Gastrocnemius medialis (tissue), 4 donors: Measurements from ENCODE around the gene TSPAN7.

Experiments
- POLR2A ChIP-seq, 2 donors: fragments of 450-650 bp; IDR thresholded peaks; one replicate each; pipeline ENCODE4 v1.6.1; 2017; ENCODE audit warnings: antibody characterized with exemption in 2 of 2, mild to moderate bottlenecking in 2 of 2, moderate library complexity in 2 of 2
- TF ChIP-seq, protein P1 (sequence below), 5 experiments: fragments of 450-650 bp in 3 of 5; fragments of 200-600 bp in 2 of 5; sonication (generic) in 2 of 5; IDR thresholded peaks in 4 of 5; conservative IDR thresholded peaks in 1 of 5; 1 replicate in 4 of 5; 2 replicates in 1 of 5; pipeline ENCODE4 v1.5.1; 2016 to 2019; ENCODE audit warnings: antibody characterized with exemption in 5 of 5, mild to moderate bottlenecking in 3 of 5, moderate library complexity in 3 of 5

- TF ChIP-seq, protein P1, sequence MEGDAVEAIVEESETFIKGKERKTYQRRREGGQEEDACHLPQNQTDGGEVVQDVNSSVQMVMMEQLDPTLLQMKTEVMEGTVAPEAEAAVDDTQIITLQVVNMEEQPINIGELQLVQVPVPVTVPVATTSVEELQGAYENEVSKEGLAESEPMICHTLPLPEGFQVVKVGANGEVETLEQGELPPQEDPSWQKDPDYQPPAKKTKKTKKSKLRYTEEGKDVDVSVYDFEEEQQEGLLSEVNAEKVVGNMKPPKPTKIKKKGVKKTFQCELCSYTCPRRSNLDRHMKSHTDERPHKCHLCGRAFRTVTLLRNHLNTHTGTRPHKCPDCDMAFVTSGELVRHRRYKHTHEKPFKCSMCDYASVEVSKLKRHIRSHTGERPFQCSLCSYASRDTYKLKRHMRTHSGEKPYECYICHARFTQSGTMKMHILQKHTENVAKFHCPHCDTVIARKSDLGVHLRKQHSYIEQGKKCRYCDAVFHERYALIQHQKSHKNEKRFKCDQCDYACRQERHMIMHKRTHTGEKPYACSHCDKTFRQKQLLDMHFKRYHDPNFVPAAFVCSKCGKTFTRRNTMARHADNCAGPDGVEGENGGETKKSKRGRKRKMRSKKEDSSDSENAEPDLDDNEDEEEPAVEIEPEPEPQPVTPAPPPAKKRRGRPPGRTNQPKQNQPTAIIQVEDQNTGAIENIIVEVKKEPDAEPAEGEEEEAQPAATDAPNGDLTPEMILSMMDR (IDR thresholded peaks at IDR 0.05 in 4 of 5, conservative IDR thresholded peaks at IDR 0.05 in 1 of 5): no peak
- TF ChIP-seq POLR2A (IDR thresholded peaks at IDR 0.05): no peak
These were observed 87.9 kb downstream of the TSPAN7 start for GRCh38 chrX:38649221-38649620.
